NB4 (cell line): ENCODE results near the gene NMD3.

Experiments used
- CTCF ChIP-seq: IDR thresholded peaks from one replicate; pipeline ENCODE4 v1.5.1; 2012; ENCODE audit warnings: low read depth, low read length
- MAX ChIP-seq: IDR thresholded peaks from 2 replicates; pipeline ENCODE4 v1.6.1; 2011; ENCODE audit warnings: low read depth, low read length
- MYC ChIP-seq: IDR thresholded peaks from 2 replicates; pipeline ENCODE4 v1.6.1; 2011; ENCODE audit warnings: low read depth, low read length
- POLR2A ChIP-seq: IDR thresholded peaks from 2 replicates; pipeline ENCODE4 v1.6.1; 2011; ENCODE audit warnings: mild to moderate bottlenecking; ENCODE audit not compliant: insufficient read length; ENCODE audit errors: extremely low read depth

GRCh38 chr3:161271646-161272045, 50.5 kb downstream of the NMD3 start:
- TF ChIP-seq CTCF (no peak), POLR2A (no peak), MYC (no peak), MAX (no peak)
